Activated naive CD8-positive, alpha-beta T cell treated with anti-CD3 and anti-CD28 coated beads, Interleukin-2, amount 10 ng/mL, durations not matched to agents 7 days and 5 days (primary cell): ENCODE results near the gene TAS2R41. TPM values are rescaled to one million over a fixed set of nuclear protein-coding genes. Genes with fewer than 3 reads are reported as not detected.

ENCODE experiments used
- ATAC-seq: fragments of 150-1000 bp; cut with Tn5 transposase; one replicate; pipeline ENCODE4 v1.10.0; 2021; ENCODE audit warnings: low read depth, moderate library complexity
- POLR2A ChIA-PET: fragments of 350-600 bp; sonication (Branson Sonifier 250); formaldehyde crosslinking; loops from one replicate; lab custom pipeline; 2021; ENCODE audit warnings: antibody characterized with exemption; lab: Charles Lee
- DNase-seq: peaks from one replicate; pipeline ENCODE4 v3.0.0; 2021
- H3K27ac Mint-ChIP-seq: one replicate; pipeline ENCODE4 v1.8.0; 2022; ENCODE audit warnings: mild to moderate bottlenecking, mixed read lengths
- H3K27me3 Mint-ChIP-seq: one replicate; pipeline ENCODE4 v1.8.0; 2022; ENCODE audit warnings: mild to moderate bottlenecking, moderate library complexity, mixed read lengths
- H3K36me3 Mint-ChIP-seq: one replicate; pipeline ENCODE4 v1.8.0; 2021; ENCODE audit warnings: mild to moderate bottlenecking, mixed read lengths
- H3K4me1 Mint-ChIP-seq: one replicate; pipeline ENCODE4 v1.8.0; 2021; ENCODE audit warnings: mixed read lengths
- H3K4me3 Mint-ChIP-seq: one replicate; pipeline ENCODE4 v1.8.0; 2022; ENCODE audit warnings: mild to moderate bottlenecking, moderate library complexity, mixed read lengths
- H3K9me3 Mint-ChIP-seq: one replicate; pipeline ENCODE4 v1.8.0; 2021; ENCODE audit warnings: mixed read lengths
- total RNA-seq, 2 experiments: library from RNA; stranded (reverse); gene quantifications; one replicate each; pipeline ENCODE4 v1.2.3, GENCODE V29; 2021

Gene TAS2R41
- total RNA-seq, 2 experiments from 2014 or later, result not detected

DNA sequence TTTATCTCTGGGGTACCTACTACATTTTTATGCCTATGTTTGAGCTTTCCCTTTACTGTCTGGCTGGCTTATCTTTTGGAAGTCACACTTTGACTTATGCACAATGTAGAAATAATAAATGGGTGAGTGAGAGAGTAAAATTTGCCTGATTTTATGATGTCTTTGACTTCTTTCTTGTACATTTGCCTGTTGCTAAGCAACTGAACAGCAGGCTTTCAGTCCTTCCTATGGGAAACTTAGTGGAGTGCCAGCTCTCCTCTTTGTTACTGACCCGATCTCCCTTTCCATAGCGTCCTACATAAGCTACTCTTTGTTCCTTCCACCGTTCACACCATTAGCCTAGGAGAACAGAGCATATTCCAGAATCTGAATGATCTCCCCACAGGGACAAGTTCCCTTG is 30.2 kb upstream of the TAS2R41 start:
- Mint-ChIP-seq H3K4me3 (no peak overlapping the region), H3K4me1 (no peaks in the 10 kb centered on the region), H3K36me3 (no peaks in the 10 kb centered on the region), H3K27me3 (peaks cover 3% of the 10 kb centered on the region), H3K27ac (no peak overlapping the region), H3K9me3 (no peaks in the 10 kb centered on the region)
- POLR2A ChIA-PET, result no interaction called here
- ATAC-seq (no peak), DNase-seq (no peak)

DNA sequence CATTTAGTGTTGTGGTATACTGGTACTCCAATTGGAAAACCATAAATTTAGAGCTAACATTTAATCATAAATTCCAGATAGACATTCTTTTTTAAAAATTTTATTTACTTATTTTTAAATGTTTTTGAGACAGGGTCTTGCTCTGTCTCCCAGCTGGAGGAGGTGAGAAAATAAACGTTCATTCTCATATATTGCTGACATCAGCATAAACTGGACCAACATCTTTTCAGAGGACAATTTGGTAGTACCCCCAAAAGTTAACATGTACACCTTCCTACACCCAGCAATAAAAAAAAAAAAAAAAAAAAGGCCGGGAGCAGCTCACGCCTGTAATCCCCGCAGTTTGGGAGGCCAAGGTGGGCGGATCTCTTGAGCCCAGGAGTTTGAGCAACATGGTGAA is 29.2 kb upstream of the TAS2R41 start:
- H3K4me3 Mint-ChIP-seq, result no peak overlapping the region
- H3K9me3 Mint-ChIP-seq, result no peaks in the 10 kb centered on the region
- H3K27me3 Mint-ChIP-seq, result peaks cover 3% of the 10 kb centered on the region
- H3K4me1 Mint-ChIP-seq, result peaks cover 2% of the 10 kb centered on the region
- ATAC-seq (no peak), DNase-seq (no peak)
- H3K27ac Mint-ChIP-seq, result no peak overlapping the region
- no peaks in the 10 kb centered on the region for H3K36me3 Mint-ChIP-seq
- POLR2A ChIA-PET, result no interaction called here

DNA sequence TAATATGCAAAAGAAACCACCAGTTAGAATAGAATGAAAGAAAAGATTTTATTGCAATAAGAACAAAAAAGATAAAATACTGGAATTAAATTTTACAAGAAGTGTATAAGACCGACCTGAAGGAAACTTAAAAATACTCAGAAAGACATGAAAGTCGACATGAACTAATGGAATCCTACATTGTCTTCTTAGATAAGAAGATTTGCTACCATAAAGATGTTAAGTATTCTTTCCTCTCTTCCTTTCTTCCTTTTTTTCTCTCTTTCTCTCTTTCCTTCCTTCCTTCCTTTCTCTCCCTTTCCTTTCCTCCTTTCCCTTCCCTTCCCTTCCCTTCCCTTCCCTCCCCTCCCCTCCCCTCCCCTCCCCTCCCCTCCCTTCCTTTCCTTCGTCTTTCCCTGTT is 27.9 kb upstream of the TAS2R41 start:
- no peak overlapping the region for H3K27ac Mint-ChIP-seq
- H3K4me1 Mint-ChIP-seq, result peaks cover 2% of the 10 kb centered on the region
- no peak overlapping the region for H3K4me3 Mint-ChIP-seq
- POLR2A ChIA-PET, result no interaction called here
- H3K36me3 Mint-ChIP-seq, result no peaks in the 10 kb centered on the region
- ATAC-seq, result no peak
- no peaks in the 10 kb centered on the region for H3K9me3 Mint-ChIP-seq
- H3K27me3 Mint-ChIP-seq, result peaks cover 3% of the 10 kb centered on the region
- DNase-seq, result no peak

DNA sequence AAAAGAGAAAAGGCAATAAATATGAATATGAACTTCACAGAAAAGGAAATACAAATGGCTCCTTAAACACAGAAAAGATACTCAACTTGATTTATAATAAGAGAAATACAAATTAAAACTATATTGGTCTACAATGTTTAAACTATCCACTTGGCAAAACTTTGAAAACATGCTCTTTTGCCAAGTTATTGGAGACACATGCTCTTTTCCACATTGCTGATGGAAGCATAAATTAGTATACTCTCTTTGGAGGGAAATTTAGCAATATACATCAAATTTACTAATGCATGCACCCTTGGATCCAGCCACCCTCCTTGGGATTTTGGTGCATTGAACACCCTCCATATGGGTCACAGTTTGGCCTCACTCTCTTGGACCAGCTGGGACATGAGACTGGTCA is 26.6 kb upstream of the TAS2R41 start:
- peaks cover 3% of the 10 kb centered on the region for H3K27me3 Mint-ChIP-seq
- H3K4me3 Mint-ChIP-seq, result no peak overlapping the region
- POLR2A ChIA-PET, result no interaction called here
- DNase-seq (no peak), ATAC-seq (no peak)
- peaks cover 2% of the 10 kb centered on the region for H3K4me1 Mint-ChIP-seq
- no peaks in the 10 kb centered on the region for H3K36me3 Mint-ChIP-seq
- no peak overlapping the region for H3K27ac Mint-ChIP-seq
- H3K9me3 Mint-ChIP-seq, result no peaks in the 10 kb centered on the region

DNA sequence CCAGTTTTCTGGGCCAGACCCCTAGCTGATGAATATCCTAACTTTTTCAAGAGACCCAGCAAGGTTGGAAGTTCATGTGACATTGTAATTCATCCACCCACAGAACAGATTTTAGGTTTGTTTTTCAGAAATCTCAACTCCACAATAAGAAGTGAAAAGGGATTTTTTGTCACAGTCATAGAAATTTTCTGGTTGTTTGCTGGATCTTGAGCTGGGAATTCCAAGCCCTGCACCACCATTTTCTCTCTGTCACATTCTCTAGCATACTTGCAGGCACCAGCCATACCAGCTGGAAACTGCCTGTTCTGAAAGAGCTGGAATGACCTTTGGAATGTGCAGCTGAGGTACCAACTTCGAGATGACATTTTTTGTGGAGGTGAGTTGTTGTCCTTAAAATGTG is 25.9 kb upstream of the TAS2R41 start:
- POLR2A ChIA-PET, result no interaction called here
- Mint-ChIP-seq H3K36me3 (no peaks in the 10 kb centered on the region), H3K9me3 (no peaks in the 10 kb centered on the region), H3K27me3 (peaks cover 3% of the 10 kb centered on the region), H3K4me3 (no peak overlapping the region), H3K4me1 (peaks cover 2% of the 10 kb centered on the region), H3K27ac (no peak overlapping the region)
- no peak for ATAC-seq
- DNase-seq, result no peak

DNA sequence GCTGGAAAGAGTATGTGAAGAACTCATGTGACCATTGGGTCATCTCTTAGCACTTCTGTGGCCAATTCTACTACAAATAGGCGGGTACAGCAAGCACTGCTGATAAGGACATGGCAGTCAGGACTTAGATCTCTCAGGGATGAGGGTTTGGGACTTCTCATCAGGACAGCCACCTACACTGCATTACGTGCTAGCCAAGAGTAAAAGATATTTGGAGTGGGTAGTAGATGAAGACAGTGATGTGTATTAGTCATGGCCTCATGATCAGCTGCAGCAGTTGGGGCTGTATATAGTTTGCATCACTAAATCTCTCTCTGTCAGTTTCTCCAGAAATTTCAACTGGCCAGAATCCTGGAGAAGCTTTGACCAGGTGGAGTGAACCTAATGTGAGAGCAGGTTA is 25.2 kb upstream of the TAS2R41 start:
- Mint-ChIP-seq H3K27me3 (peaks cover 3% of the 10 kb centered on the region), H3K4me1 (peaks cover 2% of the 10 kb centered on the region), H3K27ac (no peak overlapping the region), H3K4me3 (no peak overlapping the region), H3K9me3 (no peaks in the 10 kb centered on the region), H3K36me3 (no peaks in the 10 kb centered on the region)
- ATAC-seq (no peak), DNase-seq (no peak)
- POLR2A ChIA-PET, result no interaction called here

DNA sequence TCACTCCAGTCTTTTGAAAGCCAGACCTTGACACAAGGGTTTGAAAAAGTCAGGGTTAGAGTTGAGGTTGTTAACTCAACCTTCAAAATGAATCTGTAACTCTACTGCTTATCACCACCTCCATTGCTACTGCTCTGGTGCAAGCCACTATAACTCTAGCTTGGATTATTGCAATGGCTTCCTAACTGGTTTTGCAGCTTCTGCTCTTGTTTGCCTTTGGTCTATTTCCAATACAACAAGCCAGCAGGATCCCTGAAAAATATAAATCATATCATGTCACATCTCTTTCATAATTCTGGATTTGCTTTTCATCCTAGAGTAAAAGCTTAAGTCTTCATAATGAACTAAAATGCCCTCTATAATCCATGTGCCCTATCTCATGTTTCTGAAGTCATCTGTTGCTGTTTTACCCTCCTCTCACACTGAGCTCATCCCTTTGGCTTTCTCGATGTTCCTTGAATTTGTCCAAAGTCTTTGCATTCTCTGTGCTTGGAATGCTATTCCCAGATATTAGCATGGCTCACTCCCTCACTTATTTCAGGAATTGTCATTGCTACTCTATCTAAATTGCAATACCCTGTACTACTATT is 23.5 kb upstream of the TAS2R41 start:
- peaks cover 3% of the 10 kb centered on the region for H3K27me3 Mint-ChIP-seq
- no peaks in the 10 kb centered on the region for H3K36me3 Mint-ChIP-seq
- no peaks in the 10 kb centered on the region for H3K9me3 Mint-ChIP-seq
- ATAC-seq (no peak), DNase-seq (no peak)
- peaks cover 2% of the 10 kb centered on the region for H3K4me1 Mint-ChIP-seq
- H3K4me3 Mint-ChIP-seq, result no peak overlapping the region
- H3K27ac Mint-ChIP-seq, result no peak overlapping the region
- POLR2A ChIA-PET, result no interaction called here

DNA sequence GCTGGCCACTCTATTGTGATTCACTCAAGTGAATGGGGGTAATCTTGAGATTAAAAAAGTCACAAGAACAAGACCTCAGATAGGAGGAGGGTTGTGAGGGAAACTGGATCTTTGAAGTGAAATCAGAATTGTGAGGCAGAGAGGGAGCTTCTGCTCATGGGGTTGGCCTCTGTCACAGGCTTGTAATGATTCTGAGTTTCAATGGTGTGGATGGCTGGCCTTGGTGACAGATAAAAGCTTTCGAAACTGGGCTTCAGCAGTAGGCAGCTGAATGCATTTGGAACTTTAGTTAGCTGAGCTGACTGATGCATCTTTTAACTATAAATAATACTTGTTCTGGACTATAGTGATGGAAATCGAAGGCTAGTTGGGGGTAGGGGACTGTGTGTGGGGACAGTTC is 22.2 kb upstream of the TAS2R41 start:
- ATAC-seq, result no peak
- Mint-ChIP-seq H3K9me3 (no peaks in the 10 kb centered on the region), H3K36me3 (no peaks in the 10 kb centered on the region), H3K4me3 (no peak overlapping the region), H3K27me3 (peaks cover 3% of the 10 kb centered on the region), H3K4me1 (peaks cover 2% of the 10 kb centered on the region), H3K27ac (no peak overlapping the region)
- no peak for DNase-seq
- POLR2A ChIA-PET, result no interaction called here

DNA sequence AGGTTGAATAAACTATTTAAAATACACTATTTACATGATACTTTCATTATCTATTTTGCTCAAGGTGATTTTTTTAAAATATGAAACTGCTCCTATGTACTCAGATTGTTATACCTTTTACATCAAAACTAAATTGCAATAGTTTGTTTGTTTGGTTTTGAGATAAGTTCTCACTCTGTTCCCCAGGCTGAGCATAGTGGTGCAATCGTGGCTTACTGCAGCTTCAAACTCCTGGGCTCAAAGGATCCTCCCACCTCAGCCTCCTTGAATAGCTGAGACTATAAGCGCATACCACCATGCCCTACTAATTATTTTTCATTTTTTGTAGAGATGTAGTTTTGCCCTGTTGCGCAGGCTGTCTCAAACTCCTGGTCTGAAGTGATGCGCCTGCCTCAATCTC is 21.7 kb upstream of the TAS2R41 start:
- Mint-ChIP-seq H3K36me3 (no peaks in the 10 kb centered on the region), H3K9me3 (no peaks in the 10 kb centered on the region), H3K27me3 (peaks cover 3% of the 10 kb centered on the region), H3K4me1 (peaks cover 2% of the 10 kb centered on the region), H3K27ac (no peak overlapping the region), H3K4me3 (no peak overlapping the region)
- no peak for ATAC-seq
- POLR2A ChIA-PET, result no interaction called here
- no peak for DNase-seq

DNA sequence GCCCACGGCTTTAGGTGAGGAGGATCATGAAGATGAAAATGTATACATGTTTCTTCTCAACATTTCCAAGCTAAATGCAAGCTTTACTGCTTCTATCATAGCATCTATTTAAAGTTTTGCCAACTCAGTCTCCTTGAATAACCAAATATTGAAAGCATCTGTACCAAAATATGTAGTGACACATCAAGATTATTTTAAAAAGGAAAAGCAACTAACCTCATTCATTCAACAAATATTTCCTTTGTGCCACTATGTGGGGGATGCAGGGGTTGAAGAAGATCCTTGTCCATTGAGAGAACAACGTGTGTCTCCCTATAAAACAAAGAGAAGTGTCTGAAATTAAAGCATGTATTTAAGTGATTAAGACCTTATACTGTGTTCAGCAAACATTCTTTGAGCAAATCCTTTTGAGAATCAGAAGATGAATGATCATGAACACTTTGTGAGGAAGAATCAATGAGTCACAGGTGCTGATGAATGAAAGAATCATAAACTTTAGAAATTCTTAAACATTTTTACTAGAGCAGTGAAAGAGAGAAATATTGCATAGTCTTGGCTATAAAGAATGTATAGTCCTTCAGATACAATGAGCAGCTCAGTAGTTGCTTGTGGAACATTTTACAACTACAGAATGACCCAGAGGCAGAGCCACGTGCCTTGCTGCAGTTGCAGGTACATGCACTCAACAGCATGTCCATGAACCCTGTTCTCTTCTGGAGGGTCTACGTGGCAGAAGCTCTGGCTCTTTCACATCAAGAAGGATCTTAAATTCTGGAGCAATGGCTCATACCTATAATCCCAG is 20.5 kb upstream of the TAS2R41 start:
- Mint-ChIP-seq H3K4me3 (no peak overlapping the region), H3K27me3 (no peaks in the 10 kb centered on the region), H3K9me3 (no peaks in the 10 kb centered on the region), H3K27ac (no peak overlapping the region), H3K36me3 (no peaks in the 10 kb centered on the region), H3K4me1 (peaks cover 2% of the 10 kb centered on the region)
- DNase-seq (no peak), ATAC-seq (no peak)
- POLR2A ChIA-PET, result no interaction called here

DNA sequence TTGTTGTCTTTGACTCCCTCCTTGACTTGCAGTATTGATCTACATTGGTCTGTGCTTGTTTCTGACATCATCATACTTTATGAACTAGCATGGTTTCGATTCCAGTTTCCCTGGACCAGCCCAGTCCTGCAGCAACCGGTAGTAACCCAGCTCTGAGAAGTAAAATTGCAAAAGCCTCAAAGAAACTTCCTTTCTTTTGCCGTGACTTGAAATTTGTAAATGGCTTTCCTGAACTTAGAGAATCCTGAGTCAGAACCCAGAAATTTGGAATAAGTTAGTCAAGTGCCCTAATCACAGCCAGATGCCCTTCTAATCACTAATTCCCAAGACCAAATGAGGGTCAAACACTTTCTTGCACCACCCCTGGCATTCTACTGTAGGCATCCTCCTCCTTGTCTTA is 19.4 kb upstream of the TAS2R41 start:
- H3K4me1 Mint-ChIP-seq, result peaks cover under 1% of the 10 kb centered on the region
- no peak for ATAC-seq

DNA sequence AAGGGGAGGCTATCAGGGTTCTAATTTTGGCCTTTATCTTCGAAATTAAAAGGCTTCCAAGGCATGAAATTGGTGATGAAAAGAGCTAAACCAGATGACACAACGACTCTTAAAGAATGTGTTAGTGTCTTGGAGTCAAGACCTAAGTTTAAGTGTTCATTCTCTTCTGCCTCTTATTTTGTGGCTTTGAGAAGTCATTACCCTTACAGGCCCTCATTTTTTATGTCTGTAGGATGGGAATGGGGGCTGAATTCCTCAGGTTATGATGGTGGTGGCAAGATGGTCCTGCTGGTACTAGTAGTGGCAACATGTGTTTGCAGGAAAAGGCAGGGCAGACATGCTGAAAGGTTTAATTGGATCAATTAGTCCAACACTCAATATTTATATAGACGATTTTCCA is 19.0 kb upstream of the TAS2R41 start:
- H3K9me3 Mint-ChIP-seq, result no peaks in the 10 kb centered on the region
- ATAC-seq (no peak), DNase-seq (no peak)
- no peaks in the 10 kb centered on the region for H3K4me1 Mint-ChIP-seq
- no peak overlapping the region for H3K27ac Mint-ChIP-seq
- H3K4me3 Mint-ChIP-seq, result no peak overlapping the region
- POLR2A ChIA-PET, result no interaction called here
- no peaks in the 10 kb centered on the region for H3K36me3 Mint-ChIP-seq
- H3K27me3 Mint-ChIP-seq, result no peaks in the 10 kb centered on the region

More for the DNA sequence above, 19.4 kb upstream of the TAS2R41 start:
- POLR2A ChIA-PET, result no interaction called here
- no peak overlapping the region for H3K4me3 Mint-ChIP-seq
- H3K27me3 Mint-ChIP-seq, result no peaks in the 10 kb centered on the region
- DNase-seq, result no peak
- H3K9me3 Mint-ChIP-seq, result no peaks in the 10 kb centered on the region
- H3K36me3 Mint-ChIP-seq, result no peaks in the 10 kb centered on the region
- H3K27ac Mint-ChIP-seq, result no peak overlapping the region

DNA sequence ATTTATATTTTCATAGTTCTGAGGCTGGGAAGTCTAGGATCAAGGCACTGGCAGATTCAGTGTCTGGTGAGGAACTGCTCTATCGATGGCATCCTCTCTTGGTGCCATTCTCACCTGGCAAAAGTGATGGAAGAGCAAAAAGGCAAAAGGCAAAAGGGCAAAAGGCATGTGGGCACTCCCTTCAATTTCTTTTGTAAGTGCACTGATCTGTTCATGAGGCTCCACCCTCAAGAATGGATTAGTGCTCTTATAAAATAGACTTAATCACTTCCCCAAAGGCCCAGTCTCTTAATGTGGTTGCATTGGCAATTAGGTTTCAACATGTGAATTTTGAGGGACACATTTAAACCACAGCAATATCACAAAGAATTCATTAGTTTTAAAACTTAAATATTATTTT is 18.3 kb upstream of the TAS2R41 start:
- Mint-ChIP-seq H3K36me3 (no peaks in the 10 kb centered on the region), H3K27me3 (no peaks in the 10 kb centered on the region), H3K9me3 (no peaks in the 10 kb centered on the region), H3K27ac (no peak overlapping the region), H3K4me3 (no peak overlapping the region), H3K4me1 (no peaks in the 10 kb centered on the region)
- POLR2A ChIA-PET, result no interaction called here
- DNase-seq (no peak), ATAC-seq (no peak)

DNA sequence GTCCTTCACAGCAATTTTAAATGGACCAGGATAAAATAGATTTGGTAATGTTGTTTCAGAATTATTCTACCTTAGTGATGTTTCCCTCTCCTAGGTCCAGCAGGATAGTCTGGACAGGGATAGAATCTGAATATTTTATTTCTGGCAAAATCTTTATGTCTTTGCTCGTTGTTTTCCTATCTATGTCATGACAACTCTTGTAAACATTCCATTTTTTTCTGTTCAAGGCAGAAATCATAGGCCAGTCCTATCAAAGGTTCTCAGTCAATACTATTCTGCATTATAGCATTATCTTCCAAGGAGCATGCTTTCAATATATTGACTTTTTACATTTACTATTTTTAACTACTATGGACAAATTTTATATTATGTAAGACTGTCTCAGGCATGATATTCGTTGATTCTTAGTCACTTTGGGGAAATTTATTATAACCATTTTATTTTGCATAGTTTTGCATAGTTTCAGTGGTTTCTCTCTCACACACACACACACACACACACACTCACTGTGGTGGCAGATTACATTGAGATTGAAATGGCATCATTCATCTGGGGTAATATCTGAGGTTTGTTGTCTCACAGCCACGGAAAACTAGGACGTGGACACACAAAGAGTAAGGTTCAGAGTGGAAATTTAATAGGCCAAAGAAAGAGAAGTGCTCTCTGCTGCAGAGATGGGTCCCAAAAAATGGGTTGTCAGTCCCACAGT is 17.2 kb upstream of the TAS2R41 start:
- Mint-ChIP-seq H3K27ac (no peak overlapping the region), H3K4me1 (no peaks in the 10 kb centered on the region), H3K36me3 (no peaks in the 10 kb centered on the region), H3K9me3 (peaks cover 3% of the 10 kb centered on the region), H3K4me3 (no peak overlapping the region), H3K27me3 (no peaks in the 10 kb centered on the region)
- POLR2A ChIA-PET, result no interaction called here
- no peak for ATAC-seq
- no peak for DNase-seq
